D721Med (cell line): Measurements from ENCODE around the gene BNIPL.

ENCODE experiments used
- DNase-seq: peaks from one replicate; pipeline ENCODE4 v3.0.0; 2011; ENCODE audit warnings: low spot score; ENCODE audit not compliant: insufficient read length
- FAIRE-seq: peaks from 2 replicates; lab custom pipeline; 2011; peaks lifted over from hg19 to GRCh38; lab: Jason Lieb, UNC
- CTCF ChIP-seq: IDR thresholded peaks from 2 replicates; pipeline ENCODE4 v1.5.1; 2012; ENCODE audit warnings: mild to moderate bottlenecking, control low read depth; ENCODE audit not compliant: insufficient read depth; ENCODE audit errors: missing control alignments

BNIPL gene

GRCh38 chr1:151024540-151025146 is 11.7 kb upstream of the BNIPL start:
- FAIRE-seq (no peak), DNase-seq (peak; percentile 73)
- peak; percentile 81 for TF ChIP-seq CTCF

GRCh38 chr1:151026460-151026859 is 9.9 kb upstream of the BNIPL start:
- no peak for DNase-seq
- no peak for TF ChIP-seq CTCF
- no peak for FAIRE-seq

GRCh38 chr1:151032164-151032563 is 4.2 kb upstream of the BNIPL start:
- FAIRE-seq (no peak), DNase-seq (no peak)
- no peak for TF ChIP-seq CTCF

- FAIRE-seq, result no peak
- DNase-seq, result no peak
- no peak for TF ChIP-seq CTCF
Measured at GRCh38 chr1:151035167-151035566, 1.2 kb upstream of the BNIPL start.

GRCh38 chr1:151037032-151037431 is 646 bp downstream of the BNIPL start:
- FAIRE-seq (no peak), DNase-seq (no peak)
- no peak for TF ChIP-seq CTCF

- FAIRE-seq (no peak), DNase-seq (no peak)
- no peak for TF ChIP-seq CTCF
Measured at GRCh38 chr1:151039521-151039920, 3.1 kb downstream of the BNIPL start.

GRCh38 chr1:151043163-151043562 is 6.8 kb downstream of the BNIPL start:
- no peak for TF ChIP-seq CTCF
- DNase-seq (no peak), FAIRE-seq (no peak)
